Endodermal cell (in vitro differentiated cells): ENCODE results near the gene GGT7. TPM values are rescaled to one million over a fixed set of nuclear protein-coding genes. Genes with fewer than 3 reads are reported as not detected.

ENCODE experiments used
- DNase-seq: peaks from one replicate; pipeline ENCODE4 v3.0.0-alpha.2; 2017
- H3K27ac ChIP-seq: 2 replicates; pipeline ENCODE4 v1.5.1; 2013; ENCODE audit warnings: mild to moderate bottlenecking, low read depth, low read length, moderate library complexity
- H3K27me3 ChIP-seq: 2 replicates; pipeline ENCODE4 v1.6.1; 2013; ENCODE audit warnings: mild to moderate bottlenecking, low read length, moderate library complexity; ENCODE audit not compliant: insufficient read depth, control insufficient read depth, poor library complexity, severe bottlenecking
- H3K36me3 ChIP-seq: 2 replicates; pipeline ENCODE4 v1.7.0; 2013; ENCODE audit warnings: mild to moderate bottlenecking, low read length, moderate library complexity; ENCODE audit not compliant: control insufficient read depth, insufficient read depth
- H3K4me1 ChIP-seq: one replicate; pipeline ENCODE4 v1.7.0; 2013; ENCODE audit warnings: low read length; ENCODE audit not compliant: control insufficient read depth, insufficient read depth
- H3K4me3 ChIP-seq: 2 replicates; pipeline ENCODE4 v1.5.1; 2013; ENCODE audit warnings: mild to moderate bottlenecking, low read length, moderate library complexity
- H3K9ac ChIP-seq: 2 replicates; pipeline ENCODE4 v1.6.1; 2013; ENCODE audit warnings: mild to moderate bottlenecking, low read length, moderate library complexity; ENCODE audit not compliant: poor library complexity, severe bottlenecking; ENCODE audit errors: extremely low read depth
- H3K9me3 ChIP-seq: 2 replicates; pipeline ENCODE4 v1.6.1; 2013; ENCODE audit warnings: mild to moderate bottlenecking, low read length, moderate library complexity; ENCODE audit not compliant: control insufficient read depth
- H3K27ac Mint-ChIP-seq: 2 replicates; pipeline ENCODE4 v1.8.0; 2020; ENCODE audit warnings: mixed read lengths
- H3K27me3 Mint-ChIP-seq: 2 replicates; pipeline ENCODE4 v1.8.0; 2021; ENCODE audit warnings: mild to moderate bottlenecking, mixed read lengths; ENCODE audit not compliant: insufficient read depth
- H3K36me3 Mint-ChIP-seq: 2 replicates; pipeline ENCODE4 v1.8.0; 2020; ENCODE audit warnings: low read depth, mixed read lengths
- H3K4me1 Mint-ChIP-seq: 2 replicates; pipeline ENCODE4 v1.8.0; 2020; ENCODE audit warnings: mixed read lengths
- H3K4me3 Mint-ChIP-seq: 2 replicates; pipeline ENCODE4 v1.8.0; 2020; ENCODE audit warnings: mild to moderate bottlenecking, moderate library complexity, mixed read lengths
- H3K9me3 Mint-ChIP-seq: 2 replicates; pipeline ENCODE4 v1.8.0; 2020; ENCODE audit warnings: mild to moderate bottlenecking, mixed read lengths
- CTCF ChIP-seq: fragments of 200-600 bp; sonication (generic); conservative IDR thresholded peaks from 2 replicates; pipeline ENCODE4 v1.5.0; 2021; ENCODE audit warnings: antibody characterized with exemption, mild to moderate bottlenecking
- WGBS, 2 experiments: methylation state at CpG; one replicate each; pipeline versions ENCODE4 v1.1.5 to v1.1.7; 2013; ENCODE audit warnings: missing lambda C conversion rate in 2 of 2, mixed read lengths in 1 of 2; ENCODE audit not compliant: insufficient coverage in 1 of 2, insufficient read length in 1 of 2; 5-methylcytosine and 5-hydroxymethylcytosine counted together
- total RNA-seq, 2 donors: library from RNA; stranded (reverse); fragmentation: NEBNext Ultra II Directional in 1 of 2; extraction: Animal tissue kit (Norgen Biotek cat#: 25700) in 1 of 2; gene quantifications; 2 replicates in 1 of 2; 3 replicates in 1 of 2; pipeline ENCODE4 v1.2.1, GENCODE V29; 2021

GGT7 gene
- total RNA-seq, 2 donors from 2014 or later, result 31.8 to 43.3 TPM

DNA sequence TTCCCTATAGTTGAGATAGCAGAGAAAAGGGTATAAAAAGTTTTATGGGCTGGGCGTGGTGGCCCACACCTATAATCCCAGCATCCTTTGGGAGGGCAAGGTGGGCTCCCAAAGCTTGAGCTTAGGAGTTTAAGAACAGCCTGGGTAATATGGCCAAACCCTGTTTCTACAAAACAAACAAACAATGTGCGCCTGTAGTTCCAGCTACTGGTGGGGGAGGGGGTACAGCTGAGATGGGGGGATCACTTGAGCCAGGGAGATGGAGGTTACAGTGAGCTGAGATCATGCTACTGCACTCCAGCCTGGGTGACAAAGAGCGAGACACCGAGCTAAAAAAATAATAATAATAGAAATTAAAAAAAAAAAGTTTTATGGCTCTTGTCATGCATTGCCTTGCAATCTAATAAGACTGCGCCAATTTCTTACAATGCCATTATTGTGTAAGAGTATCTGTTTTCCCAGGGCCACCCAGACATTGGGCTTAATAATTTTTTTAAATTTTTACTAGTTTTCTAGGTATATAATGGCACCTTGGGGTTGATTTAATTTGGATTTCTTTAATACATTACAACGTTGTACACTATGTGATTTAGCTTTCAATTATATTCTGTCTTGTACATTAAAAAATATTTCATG, 7.7 kb upstream of the GGT7 start:
- peaks cover 5% of the 10 kb centered on the region for H3K36me3 ChIP-seq
- H3K4me1 ChIP-seq, result no peaks in the 10 kb centered on the region
- no peak for TF ChIP-seq CTCF
- Mint-ChIP-seq H3K4me3 (no peak overlapping the region), H3K36me3 (peaks cover 15% of the 10 kb centered on the region), H3K27ac (no peak overlapping the region), H3K27me3 (peaks cover 16% of the 10 kb centered on the region), H3K9me3 (no peaks in the 10 kb centered on the region), H3K4me1 (peaks cover 9% of the 10 kb centered on the region)
- H3K27ac ChIP-seq, result no peak overlapping the region
- H3K9ac ChIP-seq, result no peak overlapping the region
- peaks cover 7% of the 10 kb centered on the region for H3K27me3 ChIP-seq
- DNase-seq, result no peak
- no peaks in the 10 kb centered on the region for H3K9me3 ChIP-seq
- WGBS, 2 experiments, result 82 to 100% methylated on average over 1 to 5 of the region's 6 CpGs
- no peak overlapping the region for H3K4me3 ChIP-seq

DNA sequence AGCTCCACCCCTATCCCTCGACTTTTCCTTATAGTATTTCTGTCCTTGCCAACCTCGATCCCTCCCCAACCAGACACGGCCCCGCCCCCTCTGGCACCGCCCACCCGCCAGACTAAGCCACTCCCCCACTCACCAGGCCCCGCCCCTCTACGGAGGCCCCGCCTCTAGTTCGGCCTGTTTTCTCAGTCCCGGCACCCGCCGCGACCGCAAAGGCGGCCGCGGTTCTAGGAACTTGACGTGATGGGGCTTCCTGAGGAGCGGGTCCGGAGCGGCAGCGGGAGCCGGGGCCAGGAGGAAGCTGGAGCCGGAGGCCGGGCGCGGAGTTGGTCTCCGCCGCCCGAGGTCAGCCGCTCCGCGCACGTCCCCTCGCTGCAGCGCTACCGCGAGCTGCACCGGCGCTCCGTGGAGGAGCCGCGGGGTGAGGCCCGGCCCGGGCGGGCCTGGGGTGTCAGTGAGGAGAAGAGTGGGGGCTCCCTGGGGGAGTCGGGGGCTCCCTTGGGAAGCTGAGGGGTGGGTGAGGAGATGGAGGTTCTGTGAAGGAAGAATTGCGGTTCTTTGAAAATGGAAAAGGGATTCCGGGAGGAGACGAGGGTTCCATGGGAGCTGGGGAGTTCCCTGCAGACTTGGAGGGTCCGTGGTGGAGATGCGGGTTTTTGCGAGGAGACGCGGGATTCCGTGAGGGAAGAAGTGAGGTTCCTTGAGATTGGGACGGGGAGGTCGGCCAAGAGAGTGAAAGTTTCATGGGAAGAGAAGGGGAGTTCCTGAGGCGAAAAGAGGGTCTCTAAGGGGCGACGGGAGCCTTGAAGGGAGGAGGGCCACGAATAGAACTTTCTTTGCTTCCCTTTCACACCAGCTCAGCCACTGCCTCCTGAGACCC, 4.0 kb upstream of the GGT7 start, which contains the start of gene ACSS2:
TSS of gene ACSS2 (plus strand) at position 207 of the 877 bp plus-strand sequence. CDS start at position 241, 34 bp downstream.
- no peaks in the 10 kb centered on the region for H3K36me3 ChIP-seq
- no peak for TF ChIP-seq CTCF
- H3K4me1 ChIP-seq, result no peaks in the 10 kb centered on the region
- peak within 1 kb of the TSS; percentile 66 for H3K9ac ChIP-seq
- Mint-ChIP-seq H3K4me1 (peaks cover 21% of the 10 kb centered on the region), H3K36me3 (peaks cover 1% of the 10 kb centered on the region), H3K27me3 (peaks cover 42% of the 10 kb centered on the region), H3K4me3 (peak within 1 kb of the TSS; percentile 82), H3K9me3 (no peaks in the 10 kb centered on the region), H3K27ac (peak within 1 kb of the TSS; percentile 85)
- H3K27ac ChIP-seq, result no peak within 1 kb of the TSS
- peak within 1 kb of the TSS; percentile 85 for H3K4me3 ChIP-seq
- whole genome bisulfite sequencing, 2 experiments, result 3 to 4% methylated on average over 22 to 63 of the region's 63 CpGs
- DNase-seq, result no peak
- peaks cover 17% of the 10 kb centered on the region for H3K27me3 ChIP-seq
- H3K9me3 ChIP-seq, result no peaks in the 10 kb centered on the region

- no peaks in the 10 kb centered on the region for H3K9me3 Mint-ChIP-seq
- no peak overlapping the region for H3K27ac ChIP-seq
- H3K4me1 ChIP-seq, result no peaks in the 10 kb centered on the region
- peaks cover 17% of the 10 kb centered on the region for H3K27me3 ChIP-seq
- TF ChIP-seq CTCF, result peak; percentile 58
- no peak overlapping the region for H3K9ac ChIP-seq
- peaks cover 46% of the 10 kb centered on the region for H3K27me3 Mint-ChIP-seq
- peaks cover 1% of the 10 kb centered on the region for H3K36me3 Mint-ChIP-seq
- peak overlapping the region; percentile 82 for H3K4me3 Mint-ChIP-seq
- H3K4me1 Mint-ChIP-seq, result peaks cover 24% of the 10 kb centered on the region
- WGBS, 2 experiments, result 11% methylated on average over 18 to 20 of the region's 20 CpGs
- peak overlapping the region; percentile 85 for H3K27ac Mint-ChIP-seq
- H3K36me3 ChIP-seq, result peaks cover 5% of the 10 kb centered on the region
- peak overlapping the region; percentile 85 for H3K4me3 ChIP-seq
- no peaks in the 10 kb centered on the region for H3K9me3 ChIP-seq
- DNase-seq, result peak; percentile 100
Measured at GRCh38 chr20:34875642-34876405, 3.2 kb upstream of the GGT7 start.
